ENCODE measurements around the gene HSFX4.

GRCh38 chrX:149898554-149898953 lies 30.8 kb upstream of the HSFX4 start:
- TF ChIP-seq EZH2phosphoT487 (IDR thresholded peaks at IDR 0.05; ENCODE audit: insufficient read depth, low read depth), result no peak
- no peak for TF ChIP-seq EZH2 (IDR thresholded peaks at IDR 0.05; ENCODE audit: insufficient read depth, poor library complexity, severe bottlenecking)
